HCT116 (cell line): ENCODE measurements around the gene PRKN. TPM values are rescaled to one million over a fixed set of nuclear protein-coding genes. Genes with fewer than 3 reads are reported as not detected.

Experiments
- ATAC-seq: fragments of 200-7000 bp; cut with Tn5 transposase; 2 replicates; pipeline ENCODE4 v1.9.1; 2020; ENCODE audit warnings: mild to moderate bottlenecking, moderate library complexity
- BruUV-seq: library from RNA; stranded (reverse); fragments of 400-500 nt; replicated peaks from 2 replicates; lab custom pipeline; 2021; lab: Mats Ljungman, UMichigan
- CTCF ChIA-PET: fragments of 300-600 bp; sonication (Branson Sonifier 250); formaldehyde crosslinking; loops from one replicate; lab custom pipeline; 2021; ENCODE audit warnings: antibody characterized with exemption; lab: Charles Lee
- POLR2A ChIA-PET: fragments of 300-600, 350-600 bp; sonication (Branson Sonifier 250); formaldehyde crosslinking; loops from one replicate; lab custom pipeline; 2021; ENCODE audit warnings: antibody characterized with exemption; lab: Charles Lee
- RAD21 ChIA-PET, 2 experiments: fragments of 300-600 bp; sonication (Branson Sonifier 250); formaldehyde crosslinking; loops; one replicate each; lab custom pipeline; 2023; ENCODE audit warnings: low total read pairs in 2 of 2; ENCODE audit not compliant: uncharacterized antibody in 2 of 2, unreplicated experiment in 2 of 2, low non-redundant PET in 1 of 2; lab: Charles Lee
- DNase-seq: peaks from one replicate; pipeline ENCODE4 v3.0.0-alpha.2; 2010; ENCODE audit warnings: low read depth, low spot score
- H2AFZ ChIP-seq: fragments of 200-600 bp; shearing (Covaris generic), sonication (generic); 2 replicates; pipeline ENCODE4 v1.6.1; 2017; ENCODE audit warnings: low read depth, mixed run types, mixed read lengths, antibody characterized with exemption, low read length; ENCODE audit not compliant: poor library complexity, severe bottlenecking
- H3K27ac ChIP-seq: 2 replicates; pipeline ENCODE4 v1.5.1; 2012; ENCODE audit warnings: low read depth, low read length
- H3K27me3 ChIP-seq: fragments of 200-600 bp; sonication (generic); 2 replicates; pipeline ENCODE4 v1.6.1; 2016; ENCODE audit warnings: mixed run types, low read length, mixed read lengths; ENCODE audit not compliant: insufficient read depth
- H3K36me3 ChIP-seq, 2 experiments: fragments of 200-500 bp in 1 of 2; fragments of 200-600 bp in 1 of 2; sonication (Bioruptor generic) in 1 of 2; sonication (generic) in 1 of 2; 2 replicates each; pipeline versions ENCODE4 v1.5.1 to v1.6.1; 2014 to 2016; ENCODE audit warnings: low read length in 2 of 2, inconsistent platforms in 1 of 2, mixed read lengths in 1 of 2, mixed run types in 1 of 2; ENCODE audit not compliant: insufficient read depth in 2 of 2, control insufficient read depth in 1 of 2
- H3K4me1 ChIP-seq, 2 experiments: fragments of 200-600 bp in 1 of 2; sonication (generic) in 1 of 2; 2 replicates each; pipeline versions ENCODE4 v1.5.1 to v1.6.1; 2012 to 2017; ENCODE audit warnings: low read length in 2 of 2, inconsistent platforms in 1 of 2, mild to moderate bottlenecking in 1 of 2, mixed read lengths in 1 of 2, mixed run types in 1 of 2, moderate library complexity in 1 of 2; ENCODE audit not compliant: insufficient read depth in 2 of 2, control insufficient read depth in 1 of 2
- H3K4me2 ChIP-seq: fragments of 200-600 bp; sonication (generic); 2 replicates; pipeline ENCODE4 v1.6.1; 2017; ENCODE audit warnings: mixed run types, low read length, mixed read lengths
- H3K4me3 ChIP-seq, 2 experiments: fragments of 200-600 bp in 1 of 2; sonication (generic) in 1 of 2; replicated peaks in 1 of 2; 2 replicates each; pipeline ENCODE4 v1.5.1; 2011 to 2016; ENCODE audit warnings: low read length in 2 of 2, control low read depth in 1 of 2, low read depth in 1 of 2, mild to moderate bottlenecking in 1 of 2, mixed read lengths in 1 of 2, mixed run types in 1 of 2
- H3K79me2 ChIP-seq: fragments of 200-600 bp; sonication (generic); 2 replicates; pipeline ENCODE4 v1.6.1; 2017; ENCODE audit warnings: mild to moderate bottlenecking, mixed run types, low read length, moderate library complexity, mixed read lengths; ENCODE audit not compliant: insufficient read depth
- H3K9ac ChIP-seq: fragments of 200-600 bp; sonication (generic); 2 replicates; pipeline ENCODE4 v1.6.1; 2016; ENCODE audit warnings: low read length, mixed read lengths
- H3K9me2 ChIP-seq: fragments of 200-600 bp; sonication (generic), shearing (Covaris generic); 2 replicates; pipeline ENCODE4 v1.6.1; 2017; ENCODE audit warnings: mixed run types, mild to moderate bottlenecking, moderate library complexity; ENCODE audit not compliant: insufficient read depth
- H3K9me3 ChIP-seq, 2 experiments: fragments of 200-500 bp in 1 of 2; fragments of 200-600 bp in 1 of 2; sonication (Bioruptor generic) in 1 of 2; sonication (generic) in 1 of 2; 2 replicates each; pipeline ENCODE4 v1.6.1; 2014 to 2017; ENCODE audit warnings: low read length in 2 of 2, mixed read lengths in 2 of 2, inconsistent platforms in 1 of 2, low read depth in 1 of 2, mild to moderate bottlenecking in 1 of 2, mixed run types in 1 of 2, moderate library complexity in 1 of 2; ENCODE audit not compliant: control insufficient read depth in 1 of 2, insufficient read depth in 1 of 2
- H4K20me1 ChIP-seq: fragments of 200-600 bp; sonication (generic), shearing (Covaris generic); 2 replicates; pipeline ENCODE4 v1.6.1; 2017; ENCODE audit warnings: mixed run types, mild to moderate bottlenecking, moderate library complexity; ENCODE audit not compliant: insufficient read depth
- ATF3 ChIP-seq: IDR thresholded peaks from 2 replicates; pipeline ENCODE4 v1.6.1; 2012
- CBX3 ChIP-seq: IDR thresholded peaks from 2 replicates; pipeline ENCODE4 v1.6.1; 2012; ENCODE audit warnings: low read depth
- CEBPB ChIP-seq: IDR thresholded peaks from 2 replicates; pipeline ENCODE4 v1.6.1; 2012; ENCODE audit warnings: low read depth
- EGR1 ChIP-seq: IDR thresholded peaks from 2 replicates; pipeline ENCODE4 v1.6.1; 2012; ENCODE audit warnings: low read depth
- ELF1 ChIP-seq: IDR thresholded peaks from 2 replicates; pipeline ENCODE4 v1.6.1; 2012; ENCODE audit warnings: low read depth, borderline replicate concordance
- EZH2 ChIP-seq: fragments of 200-600 bp; sonication (generic); IDR thresholded peaks from 2 replicates; pipeline ENCODE4 v1.6.1; 2017; ENCODE audit warnings: antibody characterized with exemption, mixed run types
- EZH2phosphoT487 ChIP-seq: fragments of 200-600 bp; IDR thresholded peaks from 2 replicates; pipeline ENCODE4 v1.6.1; 2018; ENCODE audit warnings: antibody characterized with exemption, borderline replicate concordance
- FOSL1 ChIP-seq: IDR thresholded peaks from 2 replicates; pipeline ENCODE4 v1.6.1; 2012; ENCODE audit warnings: low read depth
- JUND ChIP-seq: IDR thresholded peaks from 2 replicates; pipeline ENCODE4 v1.6.1; 2012
- POLR2A ChIP-seq: IDR thresholded peaks from 2 replicates; pipeline ENCODE4 v1.7.0; 2011; ENCODE audit warnings: borderline replicate concordance; ENCODE audit not compliant: insufficient read depth, insufficient read length; ENCODE audit errors: extremely low read depth
- SIN3A ChIP-seq: IDR thresholded peaks from 2 replicates; pipeline ENCODE4 v1.6.1; 2012; ENCODE audit warnings: low read depth
- SRF ChIP-seq: IDR thresholded peaks from 2 replicates; pipeline ENCODE4 v1.6.1; 2012; ENCODE audit warnings: low read depth
- TCF7L2 ChIP-seq: IDR thresholded peaks from 2 replicates; pipeline ENCODE4 v1.7.0; 2011; ENCODE audit warnings: borderline replicate concordance, inconsistent platforms; ENCODE audit not compliant: insufficient read depth, insufficient read length; ENCODE audit errors: extremely low read depth
- YY1 ChIP-seq: IDR thresholded peaks from 2 replicates; pipeline ENCODE4 v1.6.1; 2011; ENCODE audit warnings: low read length, low read depth, moderate library complexity, mild to moderate bottlenecking; ENCODE audit not compliant: insufficient replicate concordance; ENCODE audit errors: extremely low read depth
- ZNF274 ChIP-seq: fragments of 200-500 bp; sonication (Bioruptor generic); IDR thresholded peaks from 2 replicates; pipeline ENCODE4 v1.6.1; 2014; ENCODE audit warnings: mild to moderate bottlenecking, low read depth, low read length, inconsistent platforms
- intact Hi-C: fragments of 100-400 bp; cut with micrococcal nuclease; formaldehyde crosslinking; loops from 2 replicates; pipeline ENCODE4 v1.10.0; 2022
- total RNA-seq: library from RNA; stranded (reverse); gene quantifications from one replicate; pipeline ENCODE4 v1.2.1, GENCODE V29; 2021; ENCODE audit not compliant: unreplicated experiment
- TF ChIP-seq, protein P1 (sequence below): IDR thresholded peaks from 2 replicates; pipeline ENCODE4 v1.6.1; 2012; ENCODE audit warnings: low read depth
- TF ChIP-seq, protein P2 (sequence below), 3 experiments: fragments of 200-600 bp in 1 of 3; sonication (generic) in 1 of 3; IDR thresholded peaks in 2 of 3; conservative IDR thresholded peaks in 1 of 3; 2 replicates each; pipeline ENCODE4 v1.5.1; 2012 to 2017; ENCODE audit warnings: low read depth in 2 of 3, low read length in 2 of 3, antibody characterized with exemption in 1 of 3, borderline replicate concordance in 1 of 3, control low read depth in 1 of 3, mild to moderate bottlenecking in 1 of 3, mixed read lengths in 1 of 3, mixed run types in 1 of 3, moderate library complexity in 1 of 3; ENCODE audit not compliant: insufficient read depth in 1 of 3

Gene PRKN
- total RNA-seq, 1 experiment from 2014 or later, result 2.6 TPM

GRCh38 chr6:161963634-161964234 lies 763.8 kb downstream of the PRKN start:
- no peak overlapping the region for H3K27ac ChIP-seq
- POLR2A ChIA-PET, result no interaction called here

More at GRCh38 chr6:161963634-161964234, 763.8 kb downstream of the PRKN start:
- Histone ChIP-seq H3K27me3 (peaks cover 6% of the 10 kb centered on the region; the same call in 1 of the 2 replicates), H3K9me2 (no peaks in the 10 kb centered on the region), H3K4me2 (no peak overlapping the region), H2AFZ (no peak overlapping the region), H3K4me3 (no peak overlapping the region), H3K9me3 (no peaks in the 10 kb centered on the region), H3K4me1 (no peaks in the 10 kb centered on the region), H3K36me3 (no peaks in the 10 kb centered on the region), H4K20me1 (no peaks in the 10 kb centered on the region), H3K79me2 (no peaks in the 10 kb centered on the region), H3K9ac (no peak overlapping the region)
- ChIA-PET CTCF (no interaction called here), RAD21 (no interaction called here)
- ATAC-seq (no peak), DNase-seq (no peak)
- TF ChIP-seq ZNF274 (no peak), TCF7L2 (no peak), POLR2A (no peak), EGR1 (no peak), YY1 (no peak), ATF3 (no peak), CEBPB (no peak), SRF (no peak), SIN3A (no peak), ELF1 (no peak), FOSL1 (no peak), JUND (no peak), EZH2phosphoT487 (no peak), EZH2 (no peak), CBX3 (no peak)
- TF ChIP-seq, protein P1, sequence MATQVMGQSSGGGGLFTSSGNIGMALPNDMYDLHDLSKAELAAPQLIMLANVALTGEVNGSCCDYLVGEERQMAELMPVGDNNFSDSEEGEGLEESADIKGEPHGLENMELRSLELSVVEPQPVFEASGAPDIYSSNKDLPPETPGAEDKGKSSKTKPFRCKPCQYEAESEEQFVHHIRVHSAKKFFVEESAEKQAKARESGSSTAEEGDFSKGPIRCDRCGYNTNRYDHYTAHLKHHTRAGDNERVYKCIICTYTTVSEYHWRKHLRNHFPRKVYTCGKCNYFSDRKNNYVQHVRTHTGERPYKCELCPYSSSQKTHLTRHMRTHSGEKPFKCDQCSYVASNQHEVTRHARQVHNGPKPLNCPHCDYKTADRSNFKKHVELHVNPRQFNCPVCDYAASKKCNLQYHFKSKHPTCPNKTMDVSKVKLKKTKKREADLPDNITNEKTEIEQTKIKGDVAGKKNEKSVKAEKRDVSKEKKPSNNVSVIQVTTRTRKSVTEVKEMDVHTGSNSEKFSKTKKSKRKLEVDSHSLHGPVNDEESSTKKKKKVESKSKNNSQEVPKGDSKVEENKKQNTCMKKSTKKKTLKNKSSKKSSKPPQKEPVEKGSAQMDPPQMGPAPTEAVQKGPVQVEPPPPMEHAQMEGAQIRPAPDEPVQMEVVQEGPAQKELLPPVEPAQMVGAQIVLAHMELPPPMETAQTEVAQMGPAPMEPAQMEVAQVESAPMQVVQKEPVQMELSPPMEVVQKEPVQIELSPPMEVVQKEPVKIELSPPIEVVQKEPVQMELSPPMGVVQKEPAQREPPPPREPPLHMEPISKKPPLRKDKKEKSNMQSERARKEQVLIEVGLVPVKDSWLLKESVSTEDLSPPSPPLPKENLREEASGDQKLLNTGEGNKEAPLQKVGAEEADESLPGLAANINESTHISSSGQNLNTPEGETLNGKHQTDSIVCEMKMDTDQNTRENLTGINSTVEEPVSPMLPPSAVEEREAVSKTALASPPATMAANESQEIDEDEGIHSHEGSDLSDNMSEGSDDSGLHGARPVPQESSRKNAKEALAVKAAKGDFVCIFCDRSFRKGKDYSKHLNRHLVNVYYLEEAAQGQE, result no peak
- TF ChIP-seq, protein P2, sequence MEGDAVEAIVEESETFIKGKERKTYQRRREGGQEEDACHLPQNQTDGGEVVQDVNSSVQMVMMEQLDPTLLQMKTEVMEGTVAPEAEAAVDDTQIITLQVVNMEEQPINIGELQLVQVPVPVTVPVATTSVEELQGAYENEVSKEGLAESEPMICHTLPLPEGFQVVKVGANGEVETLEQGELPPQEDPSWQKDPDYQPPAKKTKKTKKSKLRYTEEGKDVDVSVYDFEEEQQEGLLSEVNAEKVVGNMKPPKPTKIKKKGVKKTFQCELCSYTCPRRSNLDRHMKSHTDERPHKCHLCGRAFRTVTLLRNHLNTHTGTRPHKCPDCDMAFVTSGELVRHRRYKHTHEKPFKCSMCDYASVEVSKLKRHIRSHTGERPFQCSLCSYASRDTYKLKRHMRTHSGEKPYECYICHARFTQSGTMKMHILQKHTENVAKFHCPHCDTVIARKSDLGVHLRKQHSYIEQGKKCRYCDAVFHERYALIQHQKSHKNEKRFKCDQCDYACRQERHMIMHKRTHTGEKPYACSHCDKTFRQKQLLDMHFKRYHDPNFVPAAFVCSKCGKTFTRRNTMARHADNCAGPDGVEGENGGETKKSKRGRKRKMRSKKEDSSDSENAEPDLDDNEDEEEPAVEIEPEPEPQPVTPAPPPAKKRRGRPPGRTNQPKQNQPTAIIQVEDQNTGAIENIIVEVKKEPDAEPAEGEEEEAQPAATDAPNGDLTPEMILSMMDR (IDR thresholded peaks at IDR 0.05 in 2 of 3, conservative IDR thresholded peaks at IDR 0.05 in 1 of 3; ENCODE audit: borderline replicate concordance in 1 of 3, insufficient read depth in 1 of 3, low read depth in 2 of 3, low read length in 2 of 3), result no peak
- no TSS peak for BruUV-seq
- intact Hi-C loops, result no loop called here
